Esophagus muscularis mucosa (tissue), 3 donors: ENCODE results near the gene NBEAL2.

Source experiments
- POLR2A ChIP-seq: fragments of 450-650 bp; IDR thresholded peaks from one replicate; pipeline ENCODE4 v1.6.1; 2017; ENCODE audit warnings: antibody characterized with exemption, moderate library complexity, mild to moderate bottlenecking, low read depth
- POLR2AphosphoS5 ChIP-seq, 2 donors: sonication (generic); formaldehyde crosslinking; IDR thresholded peaks; one replicate each; pipeline ENCODE4 v1.6.1; 2017; ENCODE audit warnings: antibody characterized with exemption in 2 of 2
- TF ChIP-seq, protein P1 (sequence below), 3 experiments: fragments of 200-600 bp in 2 of 3; fragments of 450-650 bp in 1 of 3; sonication (generic) in 2 of 3; IDR thresholded peaks; one replicate each; pipeline ENCODE4 v1.5.1; 2017 to 2019; ENCODE audit warnings: antibody characterized with exemption in 3 of 3, mild to moderate bottlenecking in 2 of 3, moderate library complexity in 1 of 3

DNA sequence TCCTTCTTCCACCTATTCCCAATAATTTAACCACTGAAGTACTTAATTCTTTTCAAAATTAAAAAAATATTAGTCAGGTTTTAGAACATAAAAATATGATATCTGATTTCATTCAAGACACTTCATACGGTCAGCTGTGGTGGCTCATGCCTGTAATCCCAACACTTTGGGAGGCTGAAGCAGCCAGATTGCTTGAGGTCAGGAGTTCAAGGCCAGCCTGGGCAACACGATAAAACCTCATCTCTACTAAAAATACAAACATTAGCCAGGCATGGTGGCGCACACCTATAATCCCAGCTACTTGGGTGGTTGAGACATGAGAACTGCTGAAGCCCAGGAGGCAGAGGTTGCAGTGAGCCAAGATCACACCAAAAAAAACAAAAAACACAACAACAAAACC lies 56.7 kb downstream of the NBEAL2 start:
- TF ChIP-seq POLR2AphosphoS5 (IDR thresholded peaks at IDR 0.05) (no peak), POLR2A (no peak)
- TF ChIP-seq, protein P1, sequence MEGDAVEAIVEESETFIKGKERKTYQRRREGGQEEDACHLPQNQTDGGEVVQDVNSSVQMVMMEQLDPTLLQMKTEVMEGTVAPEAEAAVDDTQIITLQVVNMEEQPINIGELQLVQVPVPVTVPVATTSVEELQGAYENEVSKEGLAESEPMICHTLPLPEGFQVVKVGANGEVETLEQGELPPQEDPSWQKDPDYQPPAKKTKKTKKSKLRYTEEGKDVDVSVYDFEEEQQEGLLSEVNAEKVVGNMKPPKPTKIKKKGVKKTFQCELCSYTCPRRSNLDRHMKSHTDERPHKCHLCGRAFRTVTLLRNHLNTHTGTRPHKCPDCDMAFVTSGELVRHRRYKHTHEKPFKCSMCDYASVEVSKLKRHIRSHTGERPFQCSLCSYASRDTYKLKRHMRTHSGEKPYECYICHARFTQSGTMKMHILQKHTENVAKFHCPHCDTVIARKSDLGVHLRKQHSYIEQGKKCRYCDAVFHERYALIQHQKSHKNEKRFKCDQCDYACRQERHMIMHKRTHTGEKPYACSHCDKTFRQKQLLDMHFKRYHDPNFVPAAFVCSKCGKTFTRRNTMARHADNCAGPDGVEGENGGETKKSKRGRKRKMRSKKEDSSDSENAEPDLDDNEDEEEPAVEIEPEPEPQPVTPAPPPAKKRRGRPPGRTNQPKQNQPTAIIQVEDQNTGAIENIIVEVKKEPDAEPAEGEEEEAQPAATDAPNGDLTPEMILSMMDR (IDR thresholded peaks at IDR 0.05): no peak
